WERI-Rb-1 (cell line): ENCODE results near the gene CEBPB.
"Not testable (repeated sequence)": the region's sequence is repeated elsewhere in the genome, so short reads cannot be mapped to it uniquely, and the experiment has no call there.

ENCODE experiments used
- DNase-seq: peaks from one replicate; pipeline ENCODE4 v3.0.0-alpha.2; 2020
- H3K27ac ChIP-seq: fragments of 250-450 bp; sonication (Bioruptor Pico); 2 replicates; pipeline ENCODE4 v1.5.1; 2020; ENCODE audit warnings: mild to moderate bottlenecking, moderate library complexity
- H3K27me3 ChIP-seq: fragments of 250-450 bp; sonication (Bioruptor Pico); 2 replicates; pipeline ENCODE4 v1.5.1; 2021; ENCODE audit warnings: mild to moderate bottlenecking, low read depth, moderate library complexity; ENCODE audit not compliant: insufficient read depth, severe bottlenecking
- H3K36me3 ChIP-seq: fragments of 250-450 bp; sonication (Bioruptor Pico); 2 replicates; pipeline ENCODE4 v1.5.1; 2020; ENCODE audit warnings: mild to moderate bottlenecking, moderate library complexity
- H3K4me3 ChIP-seq: 2 replicates; pipeline ENCODE4 v1.5.1; 2011; ENCODE audit warnings: low read depth, mild to moderate bottlenecking, control low read depth, low read length
- H3K9me3 ChIP-seq: fragments of 250-450 bp; sonication (Bioruptor Pico); 2 replicates; pipeline ENCODE4 v1.5.1; 2021; ENCODE audit warnings: mild to moderate bottlenecking, moderate library complexity; ENCODE audit not compliant: severe bottlenecking
- TF ChIP-seq, protein P1 (sequence below): IDR thresholded peaks from 2 replicates; pipeline ENCODE4 v1.5.1; 2011; ENCODE audit warnings: low read depth, mild to moderate bottlenecking, control low read depth, inconsistent platforms, low read length

The CEBPB gene

DNA sequence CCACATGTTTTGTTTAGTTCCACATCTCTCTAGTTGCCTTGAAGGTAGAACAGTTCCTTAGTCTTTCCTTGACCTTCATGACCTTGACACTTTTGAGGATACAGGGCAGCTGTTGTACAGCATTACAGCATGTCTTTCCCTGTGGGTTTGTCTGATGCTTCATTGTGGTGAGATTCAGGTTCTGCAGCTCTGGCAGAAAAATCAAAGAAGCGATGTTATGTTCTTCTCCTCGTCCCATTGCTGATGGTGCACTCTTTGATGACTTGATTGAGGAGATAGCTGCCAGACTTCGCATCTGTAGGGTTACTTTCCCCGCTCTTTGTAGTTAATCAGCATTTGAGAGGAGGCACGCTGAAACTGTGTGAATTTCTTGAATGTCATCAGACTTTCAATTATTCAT lies 12.0 kb downstream of the CEBPB start:
- peaks cover 6% of the 10 kb centered on the region for H3K9me3 ChIP-seq
- no peaks in the 10 kb centered on the region for H3K27me3 ChIP-seq
- H3K4me3 ChIP-seq, result no peak overlapping the region
- no peak overlapping the region for H3K27ac ChIP-seq
- TF ChIP-seq, protein P1, sequence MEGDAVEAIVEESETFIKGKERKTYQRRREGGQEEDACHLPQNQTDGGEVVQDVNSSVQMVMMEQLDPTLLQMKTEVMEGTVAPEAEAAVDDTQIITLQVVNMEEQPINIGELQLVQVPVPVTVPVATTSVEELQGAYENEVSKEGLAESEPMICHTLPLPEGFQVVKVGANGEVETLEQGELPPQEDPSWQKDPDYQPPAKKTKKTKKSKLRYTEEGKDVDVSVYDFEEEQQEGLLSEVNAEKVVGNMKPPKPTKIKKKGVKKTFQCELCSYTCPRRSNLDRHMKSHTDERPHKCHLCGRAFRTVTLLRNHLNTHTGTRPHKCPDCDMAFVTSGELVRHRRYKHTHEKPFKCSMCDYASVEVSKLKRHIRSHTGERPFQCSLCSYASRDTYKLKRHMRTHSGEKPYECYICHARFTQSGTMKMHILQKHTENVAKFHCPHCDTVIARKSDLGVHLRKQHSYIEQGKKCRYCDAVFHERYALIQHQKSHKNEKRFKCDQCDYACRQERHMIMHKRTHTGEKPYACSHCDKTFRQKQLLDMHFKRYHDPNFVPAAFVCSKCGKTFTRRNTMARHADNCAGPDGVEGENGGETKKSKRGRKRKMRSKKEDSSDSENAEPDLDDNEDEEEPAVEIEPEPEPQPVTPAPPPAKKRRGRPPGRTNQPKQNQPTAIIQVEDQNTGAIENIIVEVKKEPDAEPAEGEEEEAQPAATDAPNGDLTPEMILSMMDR, result no peak
- no peaks in the 10 kb centered on the region for H3K36me3 ChIP-seq
- DNase-seq, result no peak

DNA sequence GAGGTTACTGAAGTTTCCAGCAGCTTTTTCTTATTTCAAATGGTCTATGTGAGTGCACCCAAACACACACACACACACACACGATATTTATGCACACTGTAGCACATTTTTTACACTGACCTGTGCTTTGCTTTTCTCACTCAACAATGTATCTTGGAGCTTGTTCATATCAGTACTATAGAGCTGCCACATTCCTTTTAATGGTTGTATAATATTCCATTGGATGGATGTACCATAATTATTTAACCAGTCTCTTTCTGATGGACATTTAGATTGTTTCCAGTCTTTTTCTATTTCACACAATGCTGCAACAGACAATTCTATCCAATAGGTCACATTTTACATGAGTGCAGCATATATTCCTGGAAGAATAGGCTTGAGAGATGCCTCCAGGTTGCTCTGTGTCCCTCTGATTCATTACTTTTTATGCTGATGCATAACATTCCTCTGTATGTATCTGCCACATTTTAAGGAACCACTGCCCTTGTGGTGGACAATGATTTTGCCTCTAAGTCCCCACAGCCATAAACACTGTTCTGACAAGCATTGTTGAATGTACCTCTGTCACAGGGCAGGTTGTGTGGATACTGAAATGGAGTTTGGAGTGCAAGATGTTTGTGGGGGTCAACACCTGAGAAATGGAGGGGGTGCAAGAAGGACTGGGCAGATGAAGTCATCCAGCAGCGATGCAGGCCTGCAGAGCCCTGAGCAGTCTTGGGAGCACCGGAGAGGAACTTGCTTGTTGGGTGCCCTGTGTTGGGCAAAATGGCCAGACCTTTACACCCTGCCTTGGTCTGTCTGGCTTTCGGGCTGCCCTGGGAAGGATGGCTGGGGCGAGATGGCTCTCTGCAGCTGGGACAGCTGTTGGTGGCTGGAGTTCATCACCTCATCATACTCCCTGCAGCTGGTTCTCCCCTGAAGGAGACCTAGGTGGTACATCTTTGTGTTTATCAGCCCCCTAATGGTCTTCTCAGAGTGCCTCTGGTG lies 13.6 kb downstream of the CEBPB start:
- no peaks in the 10 kb centered on the region for H3K27me3 ChIP-seq
- H3K4me3 ChIP-seq, result no peak overlapping the region
- DNase-seq, result no peak
- H3K36me3 ChIP-seq, result no peaks in the 10 kb centered on the region
- TF ChIP-seq, protein P1, result no peak
- H3K9me3 ChIP-seq, result peaks cover 6% of the 10 kb centered on the region
- H3K27ac ChIP-seq, result no peak overlapping the region

DNA sequence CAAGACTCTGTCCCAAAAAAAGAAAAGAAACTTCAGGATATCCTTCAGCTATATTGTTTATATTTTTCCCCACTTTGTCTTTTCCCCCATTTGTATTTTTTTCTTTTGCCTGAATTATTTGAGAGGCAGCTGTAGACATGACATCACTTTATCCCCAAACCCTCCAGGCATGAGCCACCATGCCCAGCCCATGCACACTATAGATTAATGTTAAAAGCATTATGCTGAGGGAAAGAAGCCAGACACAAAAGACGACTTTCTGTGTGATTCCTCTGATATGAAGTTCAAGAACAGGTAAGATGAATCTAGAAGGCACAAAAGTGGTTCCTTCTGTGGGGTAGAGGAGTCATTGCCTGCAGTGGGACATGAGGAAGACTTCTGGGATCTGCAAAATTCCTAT lies 16.4 kb downstream of the CEBPB start:
- H3K4me3 ChIP-seq, result no peak overlapping the region
- TF ChIP-seq, protein P1, result no peak

DNA sequence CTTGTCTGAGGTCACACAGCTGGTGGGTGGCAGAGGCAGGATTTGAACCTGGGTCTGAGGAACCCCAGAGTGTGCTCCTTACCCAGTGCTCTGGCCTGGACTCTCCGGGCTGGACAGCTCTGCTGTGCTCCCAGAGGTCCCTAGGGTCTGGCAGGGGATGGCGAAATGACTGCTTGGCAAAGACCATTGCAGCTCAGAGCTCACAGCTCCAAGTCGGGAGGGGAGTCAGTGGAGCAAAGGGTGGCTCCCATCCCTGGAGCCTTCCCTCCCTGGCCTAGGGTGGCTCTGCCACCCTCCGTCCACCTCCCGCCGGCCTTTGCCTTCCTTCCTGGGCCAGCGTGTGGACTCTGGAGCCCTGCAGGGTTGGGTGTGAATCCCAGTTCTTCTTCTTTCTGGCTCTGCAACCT lies 17.5 kb downstream of the CEBPB start:
- H3K4me3 ChIP-seq, result no peak overlapping the region
- no peak overlapping the region for H3K27ac ChIP-seq
- H3K9me3 ChIP-seq, result peaks cover 6% of the 10 kb centered on the region
- H3K27me3 ChIP-seq, result no peaks in the 10 kb centered on the region
- DNase-seq, result no peak
- no peaks in the 10 kb centered on the region for H3K36me3 ChIP-seq
- TF ChIP-seq, protein P1, result no peak

More for the DNA sequence above, 16.4 kb downstream of the CEBPB start:
- H3K36me3 ChIP-seq, result no peaks in the 10 kb centered on the region
- peaks cover 6% of the 10 kb centered on the region for H3K9me3 ChIP-seq
- no peaks in the 10 kb centered on the region for H3K27me3 ChIP-seq
- no peak for DNase-seq
- no peak overlapping the region for H3K27ac ChIP-seq

DNA sequence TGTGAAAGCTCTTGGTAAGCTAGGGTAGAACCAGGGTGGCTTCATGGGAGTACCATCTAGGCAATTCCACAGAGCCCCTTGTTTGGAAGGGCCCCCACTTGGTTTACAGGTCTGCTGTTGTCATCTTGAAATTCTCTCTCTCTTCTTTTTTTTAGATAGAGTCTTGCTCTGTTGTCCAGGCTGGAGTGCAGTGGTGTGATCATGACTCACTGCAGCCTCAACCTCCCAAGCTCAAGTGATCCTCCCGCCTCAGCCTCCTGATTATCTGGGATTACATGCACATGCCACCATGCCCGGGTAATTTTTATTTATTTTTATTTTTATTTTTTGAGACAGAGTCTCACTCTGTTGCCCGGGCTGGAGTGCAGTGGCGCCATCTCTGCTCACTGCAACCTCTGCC lies 18.2 kb downstream of the CEBPB start:
- not testable (repeated sequence) for H3K27me3 ChIP-seq, H3K9me3 ChIP-seq, H3K4me3 ChIP-seq, DNase-seq, H3K27ac ChIP-seq, H3K36me3 ChIP-seq

GRCh38 chr20:50210066-50210619 lies 19.5 kb downstream of the CEBPB start:
- DNase-seq, result no peak
- H3K36me3 ChIP-seq, result no peaks in the 10 kb centered on the region
- no peak overlapping the region for H3K4me3 ChIP-seq
- TF ChIP-seq, protein P1, result no peak
- H3K27me3 ChIP-seq, result no peaks in the 10 kb centered on the region
- H3K9me3 ChIP-seq, result no peaks in the 10 kb centered on the region
- no peak overlapping the region for H3K27ac ChIP-seq
